Myocyte (in vitro differentiated cells): ENCODE data around the gene MUTYH. TPM values are rescaled to one million over a fixed set of nuclear protein-coding genes. Genes with fewer than 3 reads are reported as not detected.

Experiments
- DNase-seq: peaks from one replicate; pipeline ENCODE4 v3.0.0-alpha.2; 2012; ENCODE audit warnings: low read depth
- total RNA-seq: library from RNA; depleted of rRNA; stranded (reverse); fragments of >200 nt; gene quantifications from 2 replicates; pipeline ENCODE4 v1.2.3, GENCODE V29; 2014

The MUTYH gene
- total RNA-seq, 1 donor from 2014 or later: 12.9 TPM

- no peak for DNase-seq
Measured at GRCh38 chr1:45351508-45351907, 11.3 kb upstream of the MUTYH start.

GRCh38 chr1:45348966-45349677 lies 8.9 kb upstream of the MUTYH start:
- peak; percentile 23 for DNase-seq

GRCh38 chr1:45348609-45348965 lies 8.3 kb upstream of the MUTYH start:
- no peak for DNase-seq

- DNase-seq: peak; percentile 18
Measured at GRCh38 chr1:45348020-45348419, 7.8 kb upstream of the MUTYH start.

- DNase-seq: no peak
Measured at GRCh38 chr1:45346473-45346872, 6.2 kb upstream of the MUTYH start.

- no peak for DNase-seq
Measured at GRCh38 chr1:45345014-45345413, 4.8 kb upstream of the MUTYH start.

GRCh38 chr1:45344499-45344898 lies 4.3 kb upstream of the MUTYH start:
- no peak for DNase-seq

- DNase-seq: peak; percentile 27
Measured at GRCh38 chr1:45340816-45341466, 701 bp upstream of the MUTYH start.

- DNase-seq: no peak
Measured at GRCh38 chr1:45337630-45338325, 2.5 kb downstream of the MUTYH start.

- no peak for DNase-seq
Measured at GRCh38 chr1:45335855-45336324, 4.3 kb downstream of the MUTYH start.

GRCh38 chr1:45334308-45335245 lies 5.7 kb downstream of the MUTYH start:
- no peak for DNase-seq

- no peak for DNase-seq
Measured at GRCh38 chr1:45332346-45332720, 7.9 kb downstream of the MUTYH start.

- DNase-seq: no peak
Measured at GRCh38 chr1:45331436-45332345, 8.5 kb downstream of the MUTYH start.

- DNase-seq: no peak
Measured at GRCh38 chr1:45329445-45329844, 10.8 kb downstream of the MUTYH start.

- no peak for DNase-seq
Measured at GRCh38 chr1:45328680-45329079, 11.6 kb downstream of the MUTYH start.

- DNase-seq: no peak
Measured at GRCh38 chr1:45327644-45328515, 12.4 kb downstream of the MUTYH start.

- no peak for DNase-seq
Measured at GRCh38 chr1:45326627-45327623, 13.3 kb downstream of the MUTYH start, which contains the start of gene HPDL. Gene HPDL (plus strand): TSS chr1:45326895. CDS start chr1:45327149, 254 bp downstream.
